ENCODE data around the gene OOSP4A. TPM values are rescaled to one million over a fixed set of nuclear protein-coding genes. Genes with fewer than 3 reads are reported as not detected.

The OOSP4A gene
- not detected in 2 replicates for polyA plus RNA-seq (2014; cell fraction: cytosol; rRNA removed)
- polyA plus RNA-seq (2014; cell fraction: nucleus; rRNA removed) = not detected in 2 replicates

- no peak for DNase-seq (ENCODE audit: low spot score)
These were observed at the start of gene OOSP4A for GRCh38 chr11:59963733-59964132. Gene OOSP4A, plus strand, starts transcription at chr11:59964033. Its CDS starts 0 bp downstream, at chr11:59964033.

GRCh38 chr11:59918480-59918879 lies 45.4 kb upstream of the OOSP4A start:
- DNase-seq (ENCODE audit: low spot score) = no peak

GRCh38 chr11:59918987-59919589 lies 44.7 kb upstream of the OOSP4A start:
- DNase-seq (ENCODE audit: low spot score) = peak; percentile 23

- no peak for DNase-seq (ENCODE audit: low spot score)
These were observed 40.0 kb upstream of the OOSP4A start for GRCh38 chr11:59923813-59924212.

- no peak for DNase-seq (ENCODE audit: low spot score)
These were observed 32.1 kb upstream of the OOSP4A start for GRCh38 chr11:59931688-59932087.

GRCh38 chr11:59938132-59938531 lies 25.7 kb upstream of the OOSP4A start, which contains the start of gene OOSP1:
Gene OOSP1, plus strand, starts transcription at chr11:59938432. Its CDS starts 23 bp downstream, at chr11:59938455.
- no peak for DNase-seq (ENCODE audit: low spot score)

- no peak for DNase-seq (ENCODE audit: low spot score)
These were observed 25.1 kb upstream of the OOSP4A start for GRCh38 chr11:59938718-59939117.

- no peak for DNase-seq (ENCODE audit: low spot score)
These were observed 24.4 kb upstream of the OOSP4A start for GRCh38 chr11:59939482-59939881.

GRCh38 chr11:59941091-59941490 lies 22.7 kb upstream of the OOSP4A start:
- DNase-seq (ENCODE audit: low spot score) = no peak

GRCh38 chr11:59943997-59944714 lies 19.7 kb upstream of the OOSP4A start:
- no peak for DNase-seq (ENCODE audit: low spot score)

- DNase-seq (ENCODE audit: low spot score) = no peak
These were observed 19.1 kb upstream of the OOSP4A start for GRCh38 chr11:59944720-59945119.

- no peak for DNase-seq (ENCODE audit: low spot score)
These were observed 10.2 kb upstream of the OOSP4A start for GRCh38 chr11:59953463-59954218.

GRCh38 chr11:59954219-59954847 lies 9.5 kb upstream of the OOSP4A start:
- no peak for DNase-seq (ENCODE audit: low spot score)

GRCh38 chr11:59957094-59957493 lies 6.7 kb upstream of the OOSP4A start:
- DNase-seq (ENCODE audit: low spot score) = no peak

- peak; percentile 2 for DNase-seq (ENCODE audit: low spot score)
These were observed 3.1 kb upstream of the OOSP4A start for GRCh38 chr11:59960502-59961381.

- no peak for DNase-seq (ENCODE audit: low spot score)
These were observed 1.7 kb upstream of the OOSP4A start for GRCh38 chr11:59962107-59962482.

GRCh38 chr11:59965424-59965823 lies 1.6 kb downstream of the OOSP4A start:
- no peak for DNase-seq (ENCODE audit: low spot score)

GRCh38 chr11:59966201-59966600 lies 2.4 kb downstream of the OOSP4A start:
- no peak for DNase-seq (ENCODE audit: low spot score)

GRCh38 chr11:59967677-59968394 lies 4.0 kb downstream of the OOSP4A start:
- no peak for DNase-seq (ENCODE audit: low spot score)

GRCh38 chr11:59968395-59968783 lies 4.6 kb downstream of the OOSP4A start:
- no peak for DNase-seq (ENCODE audit: low spot score)
